ENCODE data around the gene CRYBG2. TPM values are rescaled to one million over a fixed set of nuclear protein-coding genes. Genes with fewer than 3 reads are reported as not detected.

CRYBG2 gene
- polyA plus RNA-seq, 3 donors = 0.52 TPM; not detected in 2

- H3K27ac Mint-ChIP-seq = peak overlapping the region; percentile 95 to 100 (median 100)
- no CpG with 5 or more reads among the region's 6 CpGs for WGBS (ENCODE audit: insufficient coverage)
- no peaks in the 10 kb centered on the region for H3K27me3 ChIP-seq (ENCODE audit: control insufficient read depth in 2 of 2, insufficient read depth in 2 of 2, low read length in 2 of 2)
- H3K4me3 Mint-ChIP-seq = peak overlapping the region; percentile 48 to 51
- H3K4me1 ChIP-seq (ENCODE audit: control insufficient read depth in 1 of 2, insufficient read depth in 2 of 2, low read length in 2 of 2) = peaks cover 80 to 96% of the 10 kb centered on the region in 2 donors
- TF ChIP-seq CTCF (IDR thresholded peaks at IDR 0.05) = no peak
- peaks cover 49% of the 10 kb centered on the region for H3K79me2 ChIP-seq (ENCODE audit: insufficient read depth, low read length)
- peak overlapping the region; percentile 91 to 97 for H3K27ac ChIP-seq (ENCODE audit: low read depth in 1 of 2, low read length in 2 of 2)
- intact Hi-C loops (cut with micrococcal nuclease) = loop anchor here in 1 of 2 donors (1.0 to 2.0 kb wide), 4 partner anchors 9 to 29 kb away; no protein-coding TSS in a partner anchor
- H3K27me3 Mint-ChIP-seq (ENCODE audit: low read depth in 3 of 3) = peaks cover 0 to 7% (median 0%) of the 10 kb centered on the region in 3 donors
- DNase-seq = no peak
- H3K9me3 Mint-ChIP-seq = no peaks in the 10 kb centered on the region
- peak overlapping the region; percentile 67 for H3K9ac ChIP-seq (ENCODE audit: insufficient read depth, low read length, poor library complexity, severe bottlenecking)
- peaks cover 0 to 13% of the 10 kb centered on the region in 2 donors for H3K36me3 ChIP-seq (replicated peaks in 1 of 2; ENCODE audit: control insufficient read depth in 1 of 2, insufficient read depth in 2 of 2, low read length in 2 of 2)
- H2AFZ ChIP-seq (ENCODE audit: insufficient read depth, low read depth, low read length, poor library complexity, severe bottlenecking) = no peak overlapping the region
- peaks cover 81% of the 10 kb centered on the region for H3K4me1 Mint-ChIP-seq
- H3K9me3 ChIP-seq (replicated peaks in 1 of 2; ENCODE audit: control insufficient read depth in 1 of 2, insufficient read depth in 1 of 2, low read length in 2 of 2) = no peaks in the 10 kb centered on the region
- H3K36me3 Mint-ChIP-seq = peaks cover 9 to 22% of the 10 kb centered on the region in 2 donors
- H4K20me1 ChIP-seq (ENCODE audit: insufficient read depth, low read length) = no peaks in the 10 kb centered on the region
- peak overlapping the region; percentile 82 for H3K4me2 ChIP-seq (replicated peaks; ENCODE audit: extremely low read depth, low read length, poor library complexity, severe bottlenecking)
- H3K4me3 ChIP-seq (replicated peaks in 1 of 3; ENCODE audit: low read depth in 2 of 3, low read length in 3 of 3) = peak overlapping the region in 1 of 3 experiments; percentile 83
These were observed 46.6 kb downstream of the CRYBG2 start for GRCh38 chr1:26307363-26307781.

GRCh38 chr1:26306290-26307229 is 47.4 kb downstream of the CRYBG2 start, which contains the start of gene UBXN11:
UBXN11 (minus strand) TSS chr1:26306636; CDS start chr1:26302883, 3,753 bp downstream.
- H4K20me1 ChIP-seq (ENCODE audit: insufficient read depth, low read length) = no peaks in the 10 kb centered on the region
- peaks cover 4 to 20% of the 10 kb centered on the region in 2 donors for H3K36me3 ChIP-seq (replicated peaks in 1 of 2; ENCODE audit: control insufficient read depth in 1 of 2, insufficient read depth in 2 of 2, low read length in 2 of 2)
- H3K4me2 ChIP-seq (replicated peaks; ENCODE audit: extremely low read depth, low read length, poor library complexity, severe bottlenecking) = peak within 1 kb of the TSS; percentile 82
- peaks cover 57% of the 10 kb centered on the region for H3K79me2 ChIP-seq (ENCODE audit: insufficient read depth, low read length)
- peak within 1 kb of the TSS; percentile 58 to 83 (median 71) for H3K4me3 ChIP-seq (replicated peaks in 1 of 3; ENCODE audit: low read depth in 2 of 3, low read length in 3 of 3)
- intact Hi-C loops (cut with micrococcal nuclease) = loop anchor here in 1 of 2 donors (1.0 to 2.0 kb wide), 4 partner anchors 10 to 28 kb away; no protein-coding TSS in a partner anchor
- Mint-ChIP-seq H3K27ac (peak within 1 kb of the TSS; percentile 95 to 100 (median 100)), H3K4me1 (peaks cover 77% of the 10 kb centered on the region), H3K36me3 (peaks cover 11 to 26% of the 10 kb centered on the region in 2 donors), H3K9me3 (peaks cover 0 to 2% (median 0%) of the 10 kb centered on the region in 7 donors), H3K27me3 (ENCODE audit: low read depth in 3 of 3) (peaks cover 0 to 7% (median 0%) of the 10 kb centered on the region in 3 donors), H3K4me3 (peak within 1 kb of the TSS; percentile 95 to 98)
- no peaks in the 10 kb centered on the region for H3K27me3 ChIP-seq (ENCODE audit: control insufficient read depth in 2 of 2, insufficient read depth in 2 of 2, low read length in 2 of 2)
- H3K4me1 ChIP-seq (ENCODE audit: control insufficient read depth in 1 of 2, insufficient read depth in 2 of 2, low read length in 2 of 2) = peaks cover 79 to 91% of the 10 kb centered on the region in 2 donors
- TF ChIP-seq CTCF (IDR thresholded peaks at IDR 0.05) = no peak
- under 1% methylated on average over 32 of the region's 51 CpGs for WGBS (ENCODE audit: insufficient coverage)
- peak within 1 kb of the TSS; percentile 91 to 97 for H3K27ac ChIP-seq (ENCODE audit: low read depth in 1 of 2, low read length in 2 of 2)
- peak within 1 kb of the TSS; percentile 73 for H3K9ac ChIP-seq (ENCODE audit: insufficient read depth, low read length, poor library complexity, severe bottlenecking)
- peak; percentile 91 to 98 (median 92) for DNase-seq
- H3K9me3 ChIP-seq (replicated peaks in 1 of 2; ENCODE audit: control insufficient read depth in 1 of 2, insufficient read depth in 1 of 2, low read length in 2 of 2) = no peaks in the 10 kb centered on the region
- peak within 1 kb of the TSS; percentile 55 for H2AFZ ChIP-seq (ENCODE audit: insufficient read depth, low read depth, low read length, poor library complexity, severe bottlenecking)

All from CD14-positive monocyte (primary cell).